Endothelial cell of umbilical vein (primary cell): ENCODE data around the gene SFRP2. TPM values are rescaled to one million over a fixed set of nuclear protein-coding genes. Genes with fewer than 3 reads are reported as not detected.

Source experiments
- BruUV-seq: library from RNA; stranded (reverse); fragments of 400-500 nt; replicated peaks from 2 replicates; lab custom pipeline; 2021; lab: Mats Ljungman, UMichigan
- CTCF ChIA-PET: fragments of 300-600, 350-600 bp; sonication (Branson Sonifier 250); formaldehyde crosslinking; loops from one replicate; lab custom pipeline; 2021; ENCODE audit warnings: antibody characterized with exemption, inconsistent platforms; lab: Charles Lee
- POLR2A ChIA-PET: fragments of 300-600, 350-600 bp; sonication (Branson Sonifier 250); formaldehyde crosslinking; loops from one replicate; lab custom pipeline; 2021; ENCODE audit warnings: antibody characterized with exemption, inconsistent platforms; lab: Charles Lee
- DNase-seq: peaks from one replicate; pipeline ENCODE4 v3.0.0-alpha.2; 2011; ENCODE audit warnings: low read depth, low spot score
- FAIRE-seq: peaks from 2 replicates; lab custom pipeline; 2011; peaks lifted over from hg19 to GRCh38; lab: Jason Lieb, UNC
- H2AFZ ChIP-seq: 2 replicates; pipeline ENCODE4 v1.6.0; 2012; ENCODE audit warnings: low read depth, low read length, control low read depth, inconsistent platforms
- H3K27ac ChIP-seq: 2 replicates; pipeline ENCODE4 v1.5.1; 2011; ENCODE audit warnings: low read depth, mild to moderate bottlenecking, control low read depth, low read length, moderate library complexity; ENCODE audit not compliant: insufficient read depth
- H3K27me3 ChIP-seq, 2 experiments: 2 replicates each; pipeline versions ENCODE4 v1.6.0 to v1.6.1; 2011; ENCODE audit warnings: low read length in 2 of 2, mixed read lengths in 1 of 2; ENCODE audit not compliant: control insufficient read depth in 2 of 2, insufficient read depth in 2 of 2
- H3K36me3 ChIP-seq, 2 experiments: 2 replicates in 1 of 2; 3 replicates in 1 of 2; pipeline ENCODE4 v1.5.1; 2011; ENCODE audit warnings: low read length in 2 of 2, mild to moderate bottlenecking in 1 of 2, moderate library complexity in 1 of 2; ENCODE audit not compliant: control insufficient read depth in 2 of 2, insufficient read depth in 2 of 2; ENCODE audit errors: extremely low read depth in 1 of 2
- H3K4me1 ChIP-seq: 3 replicates; pipeline ENCODE4 v1.5.1; 2011; ENCODE audit warnings: mild to moderate bottlenecking, low read length; ENCODE audit not compliant: control insufficient read depth, insufficient read depth; ENCODE audit errors: extremely low read depth
- H3K4me2 ChIP-seq: 2 replicates; pipeline ENCODE4 v1.6.1; 2011; ENCODE audit warnings: low read length, control low read depth, mixed read lengths; ENCODE audit not compliant: insufficient read depth
- H3K4me3 ChIP-seq, 3 experiments: fragments of 200-600 bp in 1 of 3; sonication (generic), shearing (Covaris generic) in 1 of 3; replicated peaks in 1 of 3; 2 replicates each; pipeline ENCODE4 v1.5.1; 2011 to 2016; ENCODE audit warnings: control low read depth in 3 of 3, low read length in 3 of 3, mild to moderate bottlenecking in 2 of 3, inconsistent platforms in 1 of 3, low read depth in 1 of 3, moderate library complexity in 1 of 3; ENCODE audit not compliant: insufficient read depth in 1 of 3
- H3K79me2 ChIP-seq: 2 replicates; pipeline ENCODE4 v1.6.0; 2012; ENCODE audit warnings: low read length, inconsistent platforms; ENCODE audit not compliant: control insufficient read depth, insufficient read depth
- H3K9ac ChIP-seq: replicated peaks from 2 replicates; pipeline ENCODE3; 2011; ENCODE audit warnings: low read length, control low read depth; ENCODE audit not compliant: insufficient read depth; ENCODE audit errors: extremely low read depth
- H3K9me1 ChIP-seq: replicated peaks from 3 replicates; pipeline ENCODE4 v1.6.0; 2011; ENCODE audit warnings: mild to moderate bottlenecking, low read length; ENCODE audit not compliant: control insufficient read depth, insufficient read depth; ENCODE audit errors: extremely low read depth
- H3K9me3 ChIP-seq: replicated peaks from 2 replicates; pipeline ENCODE4 v1.5.1; 2012; ENCODE audit warnings: low read length, inconsistent platforms; ENCODE audit not compliant: control insufficient read depth, insufficient read depth
- H4K20me1 ChIP-seq: replicated peaks from 2 replicates; pipeline ENCODE3; 2011; ENCODE audit warnings: mild to moderate bottlenecking, low read length; ENCODE audit not compliant: control insufficient read depth, insufficient read depth; ENCODE audit errors: extremely low read depth
- EZH2 ChIP-seq: IDR thresholded peaks from 2 replicates; pipeline ENCODE4 v1.6.1; 2012; ENCODE audit warnings: borderline replicate concordance, low read depth, mild to moderate bottlenecking, moderate library complexity, low read length, inconsistent platforms; ENCODE audit not compliant: severe bottlenecking
- FOS ChIP-seq: IDR thresholded peaks from 2 replicates; pipeline ENCODE4 v1.6.1; 2011; ENCODE audit warnings: mild to moderate bottlenecking, low read length, moderate library complexity, borderline replicate concordance; ENCODE audit not compliant: insufficient read depth
- GATA2 ChIP-seq: IDR thresholded peaks from 2 replicates; pipeline ENCODE4 v1.7.0; 2011; ENCODE audit warnings: low read depth, mild to moderate bottlenecking, moderate library complexity, mixed read lengths, low read length; ENCODE audit not compliant: insufficient read length, insufficient read depth
- JUN ChIP-seq: IDR thresholded peaks from 2 replicates; pipeline ENCODE4 v1.6.1; 2011; ENCODE audit warnings: borderline replicate concordance, low read depth; ENCODE audit not compliant: insufficient read length, insufficient read depth
- MYC ChIP-seq: IDR thresholded peaks from one replicate; pipeline ENCODE4 v1.6.1; 2011; ENCODE audit warnings: mild to moderate bottlenecking, low read depth, low read length
- POLR2A ChIP-seq: IDR thresholded peaks from 2 replicates; pipeline ENCODE4 v1.6.1; 2012; ENCODE audit warnings: low read depth, mild to moderate bottlenecking, control low read depth, low read length
- POLR2AphosphoS5 ChIP-seq: IDR thresholded peaks from 2 replicates; pipeline ENCODE4 v1.6.1; 2012; ENCODE audit warnings: low read depth, mild to moderate bottlenecking, control low read depth, low read length, moderate library complexity; ENCODE audit not compliant: insufficient read depth
- dilution Hi-C: fragments of 300-500 bp; cut with MboI; formaldehyde crosslinking; loops from one replicate; pipeline ENCODE4 v1.15.0; 2019; ENCODE audit warnings: low sequenced_read_pairs; ENCODE audit not compliant: extremely low pct_ligation_motif_present
- intact Hi-C: fragments of 100-400 bp; cut with micrococcal nuclease; formaldehyde crosslinking; loops from one replicate; pipeline ENCODE4 v1.10.0; 2022
- polyA plus RNA-seq, 4 experiments: library from polyadenylated mRNA; depleted of rRNA in 3 of 4; stranded (reverse) in 3 of 4; unstranded in 1 of 4; fragments of >200 nt; gene quantifications; 2 replicates each; pipeline versions ENCODE4 v1.2.1 to v1.2.3, GENCODE V29; 2011 to 2012; ENCODE audit warnings: missing spikeins in 1 of 4
- total RNA-seq: library from RNA; stranded (reverse); gene quantifications from 2 replicates; pipeline ENCODE4 v1.2.3, GENCODE V29; 2021
- TF ChIP-seq, protein P1 (sequence below): IDR thresholded peaks from 2 replicates; pipeline ENCODE4 v1.6.1; 2011; ENCODE audit not compliant: insufficient read depth, insufficient read length
- TF ChIP-seq, protein P2 (sequence below), 2 donors: IDR thresholded peaks; 1 replicate in 1 of 2; 2 replicates in 1 of 2; pipeline ENCODE4 v1.5.1; 2011; ENCODE audit warnings: low read length in 2 of 2, mild to moderate bottlenecking in 2 of 2, moderate library complexity in 2 of 2, control low read depth in 1 of 2, inconsistent platforms in 1 of 2, low read depth in 1 of 2; ENCODE audit not compliant: insufficient read depth in 1 of 2; ENCODE audit errors: extremely low read depth in 1 of 2

SFRP2 gene
- total and polyA plus RNA-seq, 2 donors (not counting 3 experiments of a cell fraction or from before 2014, with no cell fraction given): 0.04 TPM; not detected in 1

DNA sequence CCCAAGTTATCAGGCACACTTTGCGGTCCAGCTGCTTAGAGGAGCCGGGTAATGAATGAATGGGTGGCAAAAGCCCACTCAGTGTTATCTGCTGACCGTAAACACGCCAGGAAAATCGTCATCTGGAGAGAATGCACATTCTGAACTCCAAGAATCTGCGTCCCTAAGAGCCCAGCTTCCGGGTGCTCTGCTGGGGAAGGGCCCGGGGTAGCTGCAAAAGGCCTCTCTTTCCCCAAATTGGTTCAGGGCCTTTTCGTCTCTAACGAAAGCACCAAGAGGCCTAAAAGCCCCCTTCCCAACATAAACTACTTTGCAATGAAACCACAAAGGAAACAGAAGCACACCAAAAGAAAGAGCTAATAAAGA lies 1.6 kb upstream of the SFRP2 start:
- no peaks in the 10 kb centered on the region for H3K79me2 ChIP-seq
- H3K36me3 ChIP-seq: no peaks in the 10 kb centered on the region
- H4K20me1 ChIP-seq: no peaks in the 10 kb centered on the region
- TF ChIP-seq GATA2 (no peak), JUN (no peak), EZH2 (no peak), POLR2A (no peak), POLR2AphosphoS5 (no peak), FOS (no peak), MYC (no peak)
- TF ChIP-seq, protein P1, sequence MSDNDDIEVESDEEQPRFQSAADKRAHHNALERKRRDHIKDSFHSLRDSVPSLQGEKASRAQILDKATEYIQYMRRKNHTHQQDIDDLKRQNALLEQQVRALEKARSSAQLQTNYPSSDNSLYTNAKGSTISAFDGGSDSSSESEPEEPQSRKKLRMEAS: no peak
- TF ChIP-seq, protein P2, sequence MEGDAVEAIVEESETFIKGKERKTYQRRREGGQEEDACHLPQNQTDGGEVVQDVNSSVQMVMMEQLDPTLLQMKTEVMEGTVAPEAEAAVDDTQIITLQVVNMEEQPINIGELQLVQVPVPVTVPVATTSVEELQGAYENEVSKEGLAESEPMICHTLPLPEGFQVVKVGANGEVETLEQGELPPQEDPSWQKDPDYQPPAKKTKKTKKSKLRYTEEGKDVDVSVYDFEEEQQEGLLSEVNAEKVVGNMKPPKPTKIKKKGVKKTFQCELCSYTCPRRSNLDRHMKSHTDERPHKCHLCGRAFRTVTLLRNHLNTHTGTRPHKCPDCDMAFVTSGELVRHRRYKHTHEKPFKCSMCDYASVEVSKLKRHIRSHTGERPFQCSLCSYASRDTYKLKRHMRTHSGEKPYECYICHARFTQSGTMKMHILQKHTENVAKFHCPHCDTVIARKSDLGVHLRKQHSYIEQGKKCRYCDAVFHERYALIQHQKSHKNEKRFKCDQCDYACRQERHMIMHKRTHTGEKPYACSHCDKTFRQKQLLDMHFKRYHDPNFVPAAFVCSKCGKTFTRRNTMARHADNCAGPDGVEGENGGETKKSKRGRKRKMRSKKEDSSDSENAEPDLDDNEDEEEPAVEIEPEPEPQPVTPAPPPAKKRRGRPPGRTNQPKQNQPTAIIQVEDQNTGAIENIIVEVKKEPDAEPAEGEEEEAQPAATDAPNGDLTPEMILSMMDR (IDR thresholded peaks at IDR 0.05; ENCODE audit: extremely low read depth in 1 of 2, insufficient read depth in 1 of 2, low read depth in 1 of 2, low read length in 2 of 2): no peak
- H3K27me3 ChIP-seq: peaks cover 73 to 96% of the 10 kb centered on the region in 2 experiments
- no peak overlapping the region for H3K4me2 ChIP-seq
- H3K4me1 ChIP-seq: peaks cover 12% of the 10 kb centered on the region
- no peaks in the 10 kb centered on the region for H3K9me3 ChIP-seq
- H3K9me1 ChIP-seq: no peaks in the 10 kb centered on the region
- FAIRE-seq (no peak), DNase-seq (no peak)
- no peak overlapping the region for H3K4me3 ChIP-seq
- CTCF ChIA-PET: interaction anchor here (0.9 to 1.5 kb wide), 3 partner anchors 9 to 716 kb away, joined by 3 to 6 read pairs (median 4); no protein-coding TSS in a partner anchor
- intact Hi-C loops: no loop called here
- no peak overlapping the region for H3K27ac ChIP-seq
- H2AFZ ChIP-seq: no peak overlapping the region
- dilution Hi-C loops: no loop called here
- POLR2A ChIA-PET: no interaction called here
- no TSS peak for BruUV-seq
- H3K9ac ChIP-seq: no peak overlapping the region
